Stimulated activated CD8-positive, alpha-beta memory T cell treated with anti-CD3 and anti-CD28 coated beads, Interleukin-12 subunit alpha, Interleukin-12 subunit beta, amount 100 ng/mL, for 4 hours (primary cell): Measurements from ENCODE around the gene LTC4S.
"Not testable (repeated sequence)": the region's sequence is repeated elsewhere in the genome, so short reads cannot be mapped to it uniquely, and the experiment has no call there.

ENCODE experiments used
- DNase-seq: peaks from one replicate; pipeline ENCODE4 v3.0.0-alpha.2; 2020; ENCODE audit warnings: low read depth

Gene LTC4S

DNA sequence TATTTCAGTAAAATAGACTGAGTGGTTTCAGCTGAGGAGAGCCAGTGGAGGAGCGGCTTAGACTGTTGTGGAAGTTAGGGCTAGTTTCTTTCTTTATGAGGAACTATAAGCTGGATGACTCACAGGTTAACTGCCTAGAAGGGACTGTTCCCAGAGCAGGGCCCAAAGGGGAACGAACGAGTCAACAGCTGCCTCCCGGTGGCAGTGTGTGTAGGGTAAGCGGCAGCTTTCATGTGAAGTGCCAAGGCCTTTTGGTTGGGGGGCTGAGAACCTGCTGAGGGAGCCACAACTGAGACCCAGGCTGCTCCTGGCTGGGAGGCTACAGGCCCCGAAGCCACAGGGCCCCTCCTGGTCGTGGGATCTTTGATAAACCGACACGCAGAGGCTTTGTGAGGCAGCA is 33.9 kb downstream of the LTC4S start:
- DNase-seq = no peak

DNA sequence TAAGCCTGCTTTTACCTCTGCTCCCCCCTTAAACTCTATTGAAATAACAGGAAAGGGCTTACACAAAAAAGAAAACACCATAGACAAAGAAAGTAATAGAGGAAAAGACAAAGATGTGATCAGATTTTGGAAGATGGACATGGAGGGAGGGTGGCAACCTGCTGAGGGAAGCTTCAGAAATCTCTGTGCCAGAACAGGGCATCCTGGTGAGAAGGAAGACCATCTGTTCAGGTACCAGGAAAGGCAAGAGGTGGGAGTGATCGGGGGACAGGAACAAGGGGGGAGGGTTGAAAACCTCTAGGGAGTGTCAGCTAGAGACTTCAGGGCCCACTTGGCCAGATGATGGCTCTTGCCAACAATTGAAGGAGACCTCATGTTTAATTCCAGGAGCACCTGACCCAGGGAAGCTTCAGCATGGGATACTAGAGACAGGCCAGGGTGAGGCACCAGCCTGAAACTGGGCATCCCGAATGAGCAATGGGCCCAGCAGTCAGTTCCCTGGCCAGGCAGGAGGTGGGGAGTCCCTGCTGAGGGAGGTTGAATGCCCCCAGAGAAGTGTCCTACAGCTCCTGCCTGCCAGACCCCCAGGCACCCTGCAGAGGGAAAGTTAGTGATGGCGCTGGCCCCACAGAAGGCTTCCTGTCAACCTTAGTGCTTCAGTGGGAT is 35.1 kb downstream of the LTC4S start:
- no peak for DNase-seq

- no peak for DNase-seq
These were observed 36.1 kb downstream of the LTC4S start for GRCh38 chr5:179829732-179830435.

DNA sequence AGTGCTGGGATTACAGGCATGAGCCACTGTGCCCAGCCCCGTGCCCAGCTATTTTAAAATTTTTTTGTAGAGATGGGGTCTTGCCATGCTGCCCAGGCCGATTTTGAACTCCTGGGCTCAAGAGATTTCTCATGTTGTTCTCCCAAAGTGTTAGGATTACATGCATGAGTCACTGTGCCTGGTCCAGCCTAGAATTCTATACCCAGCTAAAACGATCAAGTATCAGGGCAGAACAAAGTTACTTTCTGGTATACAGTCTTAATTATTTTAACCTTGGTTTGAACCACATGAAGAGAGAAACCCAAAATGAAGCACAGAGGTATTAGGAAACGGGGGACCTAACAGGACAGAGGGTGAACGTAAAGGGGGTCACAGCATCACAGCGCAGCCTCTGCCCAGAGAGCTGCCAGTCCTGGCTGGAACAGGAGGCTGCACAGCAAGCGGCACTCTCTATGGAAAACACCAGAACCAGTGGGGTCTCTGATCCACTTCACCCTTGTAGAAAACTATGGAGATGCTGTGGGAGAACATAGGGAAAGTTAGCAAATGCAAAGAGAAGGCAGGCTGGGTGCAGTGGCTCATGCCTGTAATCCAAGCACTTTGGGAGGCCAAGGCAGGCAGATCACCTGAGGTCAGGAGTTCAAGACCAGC is 37.2 kb downstream of the LTC4S start:
- DNase-seq = no peak

- DNase-seq = no peak
These were observed 38.4 kb downstream of the LTC4S start for GRCh38 chr5:179832039-179832745.

GRCh38 chr5:179833056-179833708 is 39.4 kb downstream of the LTC4S start:
- no peak for DNase-seq

DNA sequence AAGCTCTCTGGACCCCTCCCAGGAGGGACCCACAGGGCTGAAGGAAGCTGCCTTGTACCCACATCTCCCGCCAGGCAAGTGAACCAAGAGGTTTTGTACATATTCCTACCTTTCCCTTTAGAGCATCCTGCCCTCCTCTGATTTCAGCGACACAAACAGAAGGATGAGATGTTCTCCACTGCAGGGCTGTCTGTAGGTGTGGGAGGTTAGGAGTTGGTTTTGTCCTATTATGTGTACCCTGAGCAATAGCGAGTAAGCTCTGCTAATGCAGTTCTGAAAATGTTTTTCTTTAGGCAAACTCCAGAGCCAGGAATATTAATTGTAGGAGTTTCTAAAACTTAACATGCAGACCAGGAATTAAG is 39.9 kb downstream of the LTC4S start:
- DNase-seq = no peak

- no peak for DNase-seq
These were observed 40.3 kb downstream of the LTC4S start for GRCh38 chr5:179834120-179834519.

- not testable (repeated sequence) for DNase-seq
These were observed 41.1 kb downstream of the LTC4S start for GRCh38 chr5:179834871-179835270.

DNA sequence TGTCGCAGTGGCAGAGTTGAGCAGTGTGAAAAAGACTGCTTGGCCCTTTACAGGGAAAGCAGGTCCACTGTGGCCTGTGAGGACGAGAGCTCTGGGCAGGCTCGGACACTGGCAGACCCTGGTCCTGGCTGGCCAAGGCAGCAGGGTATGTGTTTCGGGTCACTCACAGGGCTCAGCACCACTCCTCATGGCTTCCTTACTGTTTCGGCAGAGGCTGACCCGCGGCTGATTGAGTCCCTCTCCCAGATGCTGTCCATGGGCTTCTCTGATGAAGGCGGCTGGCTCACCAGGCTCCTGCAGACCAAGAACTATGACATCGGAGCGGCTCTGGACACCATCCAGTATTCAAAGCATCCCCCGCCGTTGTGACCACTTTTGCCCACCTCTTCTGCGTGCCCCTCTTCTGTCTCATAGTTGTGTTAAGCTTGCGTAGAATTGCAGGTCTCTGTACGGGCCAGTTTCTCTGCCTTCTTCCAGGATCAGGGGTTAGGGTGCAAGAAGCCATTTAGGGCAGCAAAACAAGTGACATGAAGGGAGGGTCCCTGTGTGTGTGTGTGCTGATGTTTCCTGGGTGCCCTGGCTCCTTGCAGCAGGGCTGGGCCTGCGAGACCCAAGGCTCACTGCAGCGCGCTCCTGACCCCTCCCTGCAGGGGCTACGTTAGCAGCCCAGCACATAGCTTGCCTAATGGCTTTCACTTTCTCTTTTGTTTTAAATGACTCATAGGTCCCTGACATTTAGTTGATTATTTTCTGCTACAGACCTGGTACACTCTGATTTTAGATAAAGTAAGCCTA is 42.6 kb downstream of the LTC4S start:
- DNase-seq = peak; percentile 32

DNA sequence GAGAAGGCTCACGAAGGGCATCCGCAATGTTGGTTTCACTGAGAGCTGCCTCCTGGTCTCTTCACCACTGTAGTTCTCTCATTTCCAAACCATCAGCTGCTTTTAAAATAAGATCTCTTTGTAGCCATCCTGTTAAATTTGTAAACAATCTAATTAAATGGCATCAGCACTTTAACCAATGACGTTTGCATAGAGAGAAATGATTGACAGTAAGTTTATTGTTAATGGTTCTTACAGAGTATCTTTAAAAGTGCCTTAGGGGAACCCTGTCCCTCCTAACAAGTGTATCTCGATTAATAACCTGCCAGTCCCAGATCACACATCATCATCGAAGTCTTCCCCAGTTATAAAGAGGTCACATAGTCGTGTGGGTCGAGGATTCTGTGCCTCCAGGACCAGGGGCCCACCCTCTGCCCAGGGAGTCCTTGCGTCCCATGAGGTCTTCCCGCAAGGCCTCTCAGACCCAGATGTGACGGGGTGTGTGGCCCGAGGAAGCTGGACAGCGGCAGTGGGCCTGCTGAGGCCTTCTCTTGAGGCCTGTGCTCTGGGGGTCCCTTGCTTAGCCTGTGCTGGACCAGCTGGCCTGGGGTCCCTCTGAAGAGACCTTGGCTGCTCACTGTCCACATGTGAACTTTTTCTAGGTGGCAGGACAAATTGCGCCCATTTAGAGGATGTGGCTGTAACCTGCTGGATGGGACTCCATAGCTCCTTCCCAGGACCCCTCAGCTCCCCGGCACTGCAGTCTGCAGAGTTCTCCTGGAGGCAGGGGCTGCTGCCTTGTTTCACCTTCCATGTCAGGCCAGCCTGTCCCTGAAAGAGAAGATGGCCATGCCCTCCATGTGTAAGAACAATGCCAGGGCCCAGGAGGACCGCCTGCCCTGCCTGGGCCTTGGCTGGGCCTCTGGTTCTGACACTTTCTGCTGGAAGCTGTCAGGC is 43.6 kb downstream of the LTC4S start:
- no peak for DNase-seq

GRCh38 chr5:179839328-179840256 is 45.8 kb downstream of the LTC4S start:
- no peak for DNase-seq

DNA sequence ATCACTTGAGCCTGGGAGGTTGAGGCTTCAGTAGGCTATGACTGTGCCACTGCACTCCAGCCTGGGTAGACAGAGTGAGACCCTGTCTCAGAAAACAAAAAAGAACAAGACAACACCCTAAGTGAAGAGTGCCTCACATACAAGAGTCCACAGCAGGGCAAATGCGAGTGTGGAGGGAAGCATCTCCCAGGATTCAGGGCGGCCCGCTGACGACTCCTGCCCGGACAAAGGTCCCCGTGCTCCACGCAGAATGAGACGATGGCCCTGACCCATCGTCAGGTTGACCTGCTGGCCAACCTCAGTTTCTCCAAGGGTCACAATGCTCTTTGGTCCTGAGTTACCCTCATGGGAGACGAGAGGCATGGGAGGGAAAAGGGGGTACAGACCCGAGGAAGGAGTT is 46.5 kb downstream of the LTC4S start:
- DNase-seq = no peak

- DNase-seq = no peak
These were observed 47.0 kb downstream of the LTC4S start for GRCh38 chr5:179840766-179841165.

- DNase-seq = no peak
These were observed 47.8 kb downstream of the LTC4S start for GRCh38 chr5:179841621-179842020.
